Measurements from ENCODE around the gene CDK2. TPM values are rescaled to one million over a fixed set of nuclear protein-coding genes. Genes with fewer than 3 reads are reported as not detected.

The CDK2 gene
- total and polyA plus RNA-seq, 9 of the 15 experiments (the other 6 are each of a cell fraction or from before 2014, with no cell fraction given): 17.4 to 213 (median 109) TPM

- TF ChIP-seq JUND (IDR thresholded peaks at IDR 0.05; ENCODE audit: borderline replicate concordance, low read depth, low read length): 0 out of 2 replicates have a peak, but pooled peaks have one; percentile 18
- no peak for TF ChIP-seq JUND (tag; IDR thresholded peaks at IDR 0.05; ENCODE audit: borderline replicate concordance, low read depth, low read length)
- no peak for TF ChIP-seq ZNF408 (CRISPR knock-in tag; IDR thresholded peaks at IDR 0.05; ENCODE audit: low read depth)
- TF ChIP-seq NEUROD1 (IDR thresholded peaks at IDR 0.05; ENCODE audit: borderline replicate concordance, low read depth, low read length, partially characterized antibody): no peak
- no peak for TF ChIP-seq ZNF143 (CRISPR knock-in tag; IDR thresholded peaks at IDR 0.05)
- no peak for TF ChIP-seq ZNF232 (CRISPR knock-in tag; IDR thresholded peaks at IDR 0.05)
- no peak for TF ChIP-seq TAF15 (IDR thresholded peaks at IDR 0.05; ENCODE audit: low read depth, low read length)
- TF ChIP-seq GATAD2A (IDR thresholded peaks at IDR 0.05): no peak
- TF ChIP-seq ZNF316 (IDR thresholded peaks at IDR 0.05): peak; percentile 52; the same call in 1 of the 2 replicates
- TF ChIP-seq ZNF518B (CRISPR knock-in tag; IDR thresholded peaks at IDR 0.05): no peak
- no peak for TF ChIP-seq SLC30A9 (CRISPR knock-in tag; IDR thresholded peaks at IDR 0.05)
- TF ChIP-seq POLR2AphosphoS2 (IDR thresholded peaks at IDR 0.05; ENCODE audit: low read length): no peak
- TF ChIP-seq IRF9 (tag; IDR thresholded peaks at IDR 0.05): peak; percentile 90
- no peak for TF ChIP-seq ZNF395 (CRISPR knock-in tag; IDR thresholded peaks at IDR 0.05)
- TF ChIP-seq JUN (IDR thresholded peaks at IDR 0.05; ENCODE audit: borderline replicate concordance, low read depth, low read length): no peak
- no peak for TF ChIP-seq JUN (CRISPR knock-in tag; IDR thresholded peaks at IDR 0.05; ENCODE audit: borderline replicate concordance)
- TF ChIP-seq ZNF780A (CRISPR knock-in tag; IDR thresholded peaks at IDR 0.05): no peak
- TF ChIP-seq KLF6 (CRISPR knock-in tag; IDR thresholded peaks at IDR 0.05; ENCODE audit: borderline replicate concordance): no peak
- no peak for TF ChIP-seq ZNF695 (CRISPR knock-in tag; IDR thresholded peaks at IDR 0.05)
- TF ChIP-seq SAP30 (IDR thresholded peaks at IDR 0.05; ENCODE audit: borderline replicate concordance, insufficient read depth, low read depth, low read length, poor library complexity, severe bottlenecking): no peak
- no peak for TF ChIP-seq ZC3H8 (IDR thresholded peaks at IDR 0.05)
- no peak for TF ChIP-seq SMARCC2 (IDR thresholded peaks at IDR 0.05; ENCODE audit: low read depth)
- no peak for TF ChIP-seq ZNF444 (CRISPR knock-in tag; IDR thresholded peaks at IDR 0.05)
- TF ChIP-seq ZNF561 (CRISPR knock-in tag; conservative IDR thresholded peaks at IDR 0.05): no peak
- no peak for TF ChIP-seq NCOA2 (IDR thresholded peaks at IDR 0.05; ENCODE audit: partially characterized antibody in 2 of 2)
- no peak for TF ChIP-seq TEAD2 (tag; IDR thresholded peaks at IDR 0.05)
These were observed 41.3 kb upstream of the CDK2 start (continued) for GRCh38 chr12:55925371-55925770.
